ENCODE data around the gene ACRBP.

DNA sequence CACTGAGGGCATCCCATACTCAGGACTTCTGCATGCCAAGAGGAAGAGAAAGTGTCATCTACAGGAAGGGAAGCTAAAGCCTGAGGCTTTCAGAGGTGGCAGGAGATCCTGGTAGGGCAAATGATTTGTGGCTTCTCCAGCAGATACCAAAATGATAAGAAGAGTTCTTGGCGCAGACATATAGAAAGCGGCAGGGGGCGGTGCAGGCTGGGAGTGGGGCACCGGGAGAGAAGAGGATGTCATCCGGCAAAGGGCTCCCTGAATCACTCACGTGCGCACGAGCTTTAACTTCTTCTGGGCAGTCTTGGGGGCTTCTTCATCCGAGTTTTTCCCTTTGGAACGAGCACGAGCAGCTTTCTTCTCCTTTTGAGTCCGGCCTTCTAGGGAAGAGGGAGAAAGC is 5.2 kb upstream of the ACRBP start:
- TF ChIP-seq, protein P1, sequence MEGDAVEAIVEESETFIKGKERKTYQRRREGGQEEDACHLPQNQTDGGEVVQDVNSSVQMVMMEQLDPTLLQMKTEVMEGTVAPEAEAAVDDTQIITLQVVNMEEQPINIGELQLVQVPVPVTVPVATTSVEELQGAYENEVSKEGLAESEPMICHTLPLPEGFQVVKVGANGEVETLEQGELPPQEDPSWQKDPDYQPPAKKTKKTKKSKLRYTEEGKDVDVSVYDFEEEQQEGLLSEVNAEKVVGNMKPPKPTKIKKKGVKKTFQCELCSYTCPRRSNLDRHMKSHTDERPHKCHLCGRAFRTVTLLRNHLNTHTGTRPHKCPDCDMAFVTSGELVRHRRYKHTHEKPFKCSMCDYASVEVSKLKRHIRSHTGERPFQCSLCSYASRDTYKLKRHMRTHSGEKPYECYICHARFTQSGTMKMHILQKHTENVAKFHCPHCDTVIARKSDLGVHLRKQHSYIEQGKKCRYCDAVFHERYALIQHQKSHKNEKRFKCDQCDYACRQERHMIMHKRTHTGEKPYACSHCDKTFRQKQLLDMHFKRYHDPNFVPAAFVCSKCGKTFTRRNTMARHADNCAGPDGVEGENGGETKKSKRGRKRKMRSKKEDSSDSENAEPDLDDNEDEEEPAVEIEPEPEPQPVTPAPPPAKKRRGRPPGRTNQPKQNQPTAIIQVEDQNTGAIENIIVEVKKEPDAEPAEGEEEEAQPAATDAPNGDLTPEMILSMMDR (IDR thresholded peaks at IDR 0.05) = no peak
- no peak for TF ChIP-seq POLR2A (IDR thresholded peaks at IDR 0.05)

All from ovary (tissue), 3 donors.